Superior temporal gyrus (tissue), 1 donor: Measurements from ENCODE around the gene ZSWIM3.
"Not testable (repeated sequence)": the region's sequence is repeated elsewhere in the genome, so short reads cannot be mapped to it uniquely, and the experiment has no call there.

ENCODE experiments used
- DNase-seq: peaks from one replicate; pipeline ENCODE4 v3.0.0-alpha.2; 2016; ENCODE audit errors: extremely low spot score

ZSWIM3 gene

DNA sequence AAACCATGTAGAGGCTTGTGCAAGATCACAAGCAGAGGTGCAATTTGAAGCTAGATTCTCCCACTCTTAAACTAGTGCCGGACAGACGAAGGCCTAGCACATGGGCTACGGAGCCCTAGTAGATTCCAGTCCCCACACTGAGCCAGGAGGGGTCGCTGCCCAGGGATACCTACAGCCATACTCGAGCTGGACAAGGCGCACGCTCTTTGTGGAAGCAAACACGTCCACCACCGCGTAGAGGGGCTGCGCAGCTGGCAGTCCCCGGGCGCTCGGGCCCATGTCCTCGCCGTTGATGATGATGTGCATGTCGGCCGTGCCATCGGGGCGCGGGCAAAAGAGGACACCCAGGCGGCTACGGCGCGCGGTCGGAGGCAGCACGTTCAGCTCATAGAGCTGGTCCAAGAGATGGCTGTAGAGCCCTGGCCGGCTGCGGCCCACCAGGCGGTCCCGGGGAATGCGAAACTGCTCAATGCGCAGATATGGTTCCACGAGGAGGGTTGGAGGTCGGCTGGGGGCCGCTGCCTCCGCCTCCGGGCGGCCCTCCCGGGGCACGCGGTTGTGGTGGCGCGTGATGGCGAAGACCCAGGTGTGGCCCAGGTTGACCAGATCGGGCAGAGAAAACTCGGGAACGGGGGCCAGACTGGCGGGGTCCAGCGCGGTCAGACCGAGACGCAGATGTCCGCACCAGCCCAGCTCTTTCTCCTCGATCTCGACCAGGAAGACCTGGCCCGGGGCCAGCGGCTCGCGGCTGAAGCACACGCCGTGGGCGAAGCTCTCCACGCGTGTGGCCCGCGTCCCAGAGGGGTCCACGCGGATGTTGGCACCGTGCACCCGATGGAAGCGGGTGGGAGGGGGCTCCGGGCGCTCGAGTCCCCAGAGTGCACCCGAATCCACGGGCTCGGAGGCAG, 32.9 kb downstream of the ZSWIM3 start:
- peak; percentile 72 for DNase-seq

DNA sequence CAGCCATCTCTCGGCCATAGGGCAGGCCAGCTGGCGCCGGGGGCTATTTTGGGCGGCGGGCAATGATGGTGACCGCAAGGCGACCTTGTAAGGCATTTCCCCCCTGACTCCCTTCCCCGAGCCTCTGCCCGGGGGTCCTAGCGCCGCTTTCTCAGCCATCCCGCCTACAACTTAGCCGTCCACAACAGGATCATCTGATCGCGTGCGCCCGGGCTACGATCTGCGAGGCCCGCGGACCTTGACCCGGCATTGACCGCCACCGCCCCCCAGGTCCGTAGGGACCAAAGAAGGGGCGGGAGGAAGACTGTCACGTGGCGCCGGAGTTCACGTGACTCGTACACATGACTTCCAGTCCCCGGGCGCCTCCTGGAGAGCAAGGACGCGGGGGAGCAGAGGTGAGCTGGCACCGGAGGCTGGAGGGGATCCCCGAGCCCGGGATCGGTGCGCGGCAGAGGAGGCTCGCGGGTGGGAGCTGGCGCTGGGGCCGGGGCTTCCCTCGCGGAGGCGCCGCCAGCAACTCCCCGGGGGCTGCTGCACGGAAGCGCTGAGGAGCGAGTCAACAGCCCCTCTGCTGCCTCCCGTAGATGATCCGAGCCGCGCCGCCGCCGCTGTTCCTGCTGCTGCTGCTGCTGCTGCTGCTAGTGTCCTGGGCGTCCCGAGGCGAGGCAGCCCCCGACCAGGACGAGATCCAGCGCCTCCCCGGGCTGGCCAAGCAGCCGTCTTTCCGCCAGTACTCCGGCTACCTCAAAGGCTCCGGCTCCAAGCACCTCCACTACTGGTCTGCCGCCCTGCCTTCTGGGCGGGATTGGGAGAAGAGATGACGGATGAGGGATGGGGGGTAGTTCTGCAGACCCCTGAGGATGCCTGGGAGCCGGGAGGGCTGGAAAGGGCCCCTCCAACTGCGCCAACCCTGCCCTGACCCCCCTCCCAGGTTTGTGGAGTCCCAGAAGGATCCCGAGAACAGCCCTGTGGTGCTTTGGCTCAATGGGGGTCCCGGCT, 33.9 kb downstream of the ZSWIM3 start, which contains the start of the genes CTSA and NEURL2:
Gene CTSA (plus strand): TSS at position 351 of the 999 bp plus-strand sequence. CDS start 234 bp downstream, at position 585.
Gene NEURL2 (minus strand): TSS at position 224 of the 999 bp plus-strand sequence. CDS start 217 bp downstream, at position 7.
- peak; percentile 95 for DNase-seq

DNA sequence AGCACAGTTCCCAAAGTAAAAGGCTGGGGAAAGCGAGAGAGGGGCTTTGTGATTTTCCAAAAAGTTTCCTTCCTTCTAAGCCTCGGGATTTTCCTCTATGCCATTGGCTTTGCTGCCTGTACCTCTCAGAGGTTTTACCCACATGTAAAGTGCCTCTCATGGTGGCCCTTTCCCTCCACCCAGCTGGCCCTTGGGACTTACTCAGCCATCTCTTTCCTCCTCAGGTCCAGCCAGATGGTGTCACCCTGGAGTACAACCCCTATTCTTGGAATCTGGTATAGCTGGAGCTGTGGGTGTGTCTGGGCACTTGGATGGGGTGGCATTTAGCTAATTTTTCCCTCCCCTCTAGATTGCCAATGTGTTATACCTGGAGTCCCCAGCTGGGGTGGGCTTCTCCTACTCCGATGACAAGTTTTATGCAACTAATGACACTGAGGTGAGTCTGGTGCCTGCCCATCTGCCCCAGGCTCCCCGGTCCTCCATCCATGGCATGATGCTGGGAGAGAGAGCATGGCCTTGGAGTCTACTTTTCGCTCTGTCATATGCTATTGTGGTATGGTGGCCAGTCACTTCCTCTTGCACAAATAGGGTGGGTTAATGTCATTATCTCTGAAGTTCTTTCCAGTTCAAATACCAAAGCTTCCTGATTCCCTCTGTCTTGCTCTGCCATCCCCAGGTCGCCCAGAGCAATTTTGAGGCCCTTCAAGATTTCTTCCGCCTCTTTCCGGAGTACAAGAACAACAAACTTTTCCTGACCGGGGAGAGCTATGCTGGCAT, 34.8 kb downstream of the ZSWIM3 start:
- DNase-seq: no peak

DNA sequence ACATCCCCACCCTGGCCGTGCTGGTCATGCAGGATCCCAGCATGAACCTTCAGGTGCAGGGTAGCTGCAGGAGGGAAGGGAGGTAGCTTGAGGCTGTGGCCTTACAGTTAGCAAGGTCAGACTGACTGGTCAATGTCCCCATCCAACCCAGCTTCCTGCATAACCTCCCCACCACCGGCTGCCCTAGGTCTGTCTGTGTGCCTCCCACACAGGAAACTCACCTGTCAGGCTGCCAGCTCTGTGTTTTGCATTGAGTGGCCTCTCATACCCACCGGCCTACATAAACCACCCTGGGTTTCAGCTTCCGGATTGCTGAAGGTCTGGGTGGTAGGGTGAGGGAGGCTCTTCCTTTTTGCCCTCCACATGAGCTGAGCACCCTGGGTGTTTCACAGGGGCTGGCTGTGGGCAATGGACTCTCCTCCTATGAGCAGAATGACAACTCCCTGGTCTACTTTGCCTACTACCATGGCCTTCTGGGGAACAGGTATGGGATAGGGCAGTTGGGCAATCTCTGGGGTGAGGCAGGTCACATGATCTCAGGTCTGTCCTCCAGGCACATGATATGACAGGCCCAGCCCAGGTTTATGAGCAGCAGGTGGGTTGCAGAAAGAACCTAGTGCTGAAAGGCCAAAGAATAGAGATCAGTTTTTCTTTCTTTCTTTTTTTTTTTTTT, 35.5 kb downstream of the ZSWIM3 start:
- DNase-seq: no peak

DNA sequence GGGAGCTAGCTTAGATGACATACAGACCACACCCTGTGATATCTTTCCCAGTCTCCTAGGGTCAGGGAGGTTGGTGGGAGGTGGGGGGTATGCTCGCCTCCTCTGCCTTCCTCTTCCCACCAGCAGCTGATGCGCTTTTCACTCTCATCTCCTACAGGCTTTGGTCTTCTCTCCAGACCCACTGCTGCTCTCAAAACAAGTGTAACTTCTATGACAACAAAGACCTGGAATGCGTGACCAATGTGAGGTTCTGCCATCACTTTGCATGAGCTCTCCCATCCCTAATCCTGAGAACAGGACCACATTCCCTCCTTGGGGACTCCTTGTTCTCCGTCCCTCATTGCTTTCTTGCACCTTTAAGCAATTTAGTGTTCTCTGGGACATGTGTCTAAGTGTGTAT, 36.4 kb downstream of the ZSWIM3 start:
- no peak for DNase-seq

DNA sequence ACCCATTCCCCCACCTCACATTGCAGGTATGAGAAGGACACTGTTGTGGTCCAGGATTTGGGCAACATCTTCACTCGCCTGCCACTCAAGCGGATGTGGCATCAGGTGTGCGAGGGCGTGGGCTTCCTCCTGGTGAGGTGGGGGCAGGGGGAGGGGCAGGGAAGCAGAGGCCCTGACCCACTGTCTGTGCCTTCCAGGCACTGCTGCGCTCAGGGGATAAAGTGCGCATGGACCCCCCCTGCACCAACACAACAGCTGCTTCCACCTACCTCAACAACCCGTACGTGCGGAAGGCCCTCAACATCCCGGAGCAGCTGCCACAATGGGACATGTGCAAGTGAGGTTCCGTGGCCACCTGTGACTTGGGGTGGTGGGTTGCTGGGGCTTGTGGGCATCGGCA, 37.4 kb downstream of the ZSWIM3 start:
- no peak for DNase-seq

DNA sequence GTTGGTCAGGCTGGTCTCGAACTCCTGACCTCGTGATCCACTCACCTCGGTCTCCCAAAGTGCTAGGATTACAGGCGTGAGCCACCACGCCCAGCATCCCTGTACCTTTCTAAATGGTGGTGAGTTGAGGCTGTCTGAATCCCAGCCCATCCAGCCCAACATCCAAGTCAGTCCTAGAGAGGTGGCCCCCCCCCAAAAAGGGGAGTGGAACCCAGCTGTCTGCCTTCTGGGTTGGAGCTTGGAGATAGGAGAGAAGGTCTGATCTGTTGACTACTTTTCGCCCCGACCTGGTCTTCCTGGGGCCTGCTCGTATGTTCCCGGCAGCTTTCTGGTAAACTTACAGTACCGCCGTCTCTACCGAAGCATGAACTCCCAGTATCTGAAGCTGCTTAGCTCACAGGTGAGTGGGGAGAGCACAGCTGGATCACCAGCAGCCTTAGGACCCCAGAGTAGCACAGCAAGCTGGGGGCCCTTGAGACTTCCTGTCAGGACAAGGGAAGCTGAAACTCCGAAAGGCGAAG, 39.3 kb downstream of the ZSWIM3 start:
- no peak for DNase-seq

DNA sequence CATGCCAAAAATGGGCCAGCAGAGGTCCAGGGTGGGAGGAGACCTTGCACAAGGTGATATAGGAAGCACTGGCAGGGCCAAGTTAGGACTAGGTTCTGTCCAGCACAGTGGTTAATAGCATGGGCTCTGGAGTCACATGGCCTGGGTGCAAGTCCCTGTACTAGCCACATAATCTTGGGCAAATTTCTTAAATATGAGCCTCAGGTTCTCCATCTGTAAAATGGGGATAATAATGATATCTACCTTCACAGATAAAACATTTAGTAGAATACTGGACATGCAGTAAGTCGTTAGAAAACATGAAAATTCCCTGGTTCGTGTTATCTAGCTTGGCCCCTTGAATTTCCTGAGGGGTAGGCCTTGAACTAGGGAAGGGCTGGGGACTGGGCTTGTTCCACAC, 39.9 kb downstream of the ZSWIM3 start:
- DNase-seq: no peak

DNA sequence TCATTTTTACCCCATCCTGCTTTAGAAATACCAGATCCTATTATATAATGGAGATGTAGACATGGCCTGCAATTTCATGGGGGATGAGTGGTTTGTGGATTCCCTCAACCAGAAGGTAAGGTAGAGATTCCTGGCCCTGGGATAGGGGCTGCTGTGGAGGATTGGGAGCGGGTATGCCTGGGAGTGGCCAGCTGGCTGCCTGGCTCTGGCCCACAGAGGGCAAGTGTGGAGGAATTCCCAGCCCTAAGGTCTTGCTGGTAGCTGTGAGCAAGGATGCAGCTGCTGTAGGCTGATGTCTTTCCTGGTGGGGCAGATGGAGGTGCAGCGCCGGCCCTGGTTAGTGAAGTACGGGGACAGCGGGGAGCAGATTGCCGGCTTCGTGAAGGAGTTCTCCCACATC, 40.3 kb downstream of the ZSWIM3 start:
- DNase-seq: no peak

DNA sequence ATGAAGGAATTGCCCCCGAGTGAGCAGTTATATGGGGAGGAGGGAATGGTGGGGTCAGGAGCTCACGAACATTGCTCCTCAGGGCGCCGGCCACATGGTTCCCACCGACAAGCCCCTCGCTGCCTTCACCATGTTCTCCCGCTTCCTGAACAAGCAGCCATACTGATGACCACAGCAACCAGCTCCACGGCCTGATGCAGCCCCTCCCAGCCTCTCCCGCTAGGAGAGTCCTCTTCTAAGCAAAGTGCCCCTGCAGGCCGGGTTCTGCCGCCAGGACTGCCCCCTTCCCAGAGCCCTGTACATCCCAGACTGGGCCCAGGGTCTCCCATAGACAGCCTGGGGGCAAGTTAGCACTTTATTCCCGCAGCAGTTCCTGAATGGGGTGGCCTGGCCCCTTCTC, 40.9 kb downstream of the ZSWIM3 start:
- no peak for DNase-seq

DNA sequence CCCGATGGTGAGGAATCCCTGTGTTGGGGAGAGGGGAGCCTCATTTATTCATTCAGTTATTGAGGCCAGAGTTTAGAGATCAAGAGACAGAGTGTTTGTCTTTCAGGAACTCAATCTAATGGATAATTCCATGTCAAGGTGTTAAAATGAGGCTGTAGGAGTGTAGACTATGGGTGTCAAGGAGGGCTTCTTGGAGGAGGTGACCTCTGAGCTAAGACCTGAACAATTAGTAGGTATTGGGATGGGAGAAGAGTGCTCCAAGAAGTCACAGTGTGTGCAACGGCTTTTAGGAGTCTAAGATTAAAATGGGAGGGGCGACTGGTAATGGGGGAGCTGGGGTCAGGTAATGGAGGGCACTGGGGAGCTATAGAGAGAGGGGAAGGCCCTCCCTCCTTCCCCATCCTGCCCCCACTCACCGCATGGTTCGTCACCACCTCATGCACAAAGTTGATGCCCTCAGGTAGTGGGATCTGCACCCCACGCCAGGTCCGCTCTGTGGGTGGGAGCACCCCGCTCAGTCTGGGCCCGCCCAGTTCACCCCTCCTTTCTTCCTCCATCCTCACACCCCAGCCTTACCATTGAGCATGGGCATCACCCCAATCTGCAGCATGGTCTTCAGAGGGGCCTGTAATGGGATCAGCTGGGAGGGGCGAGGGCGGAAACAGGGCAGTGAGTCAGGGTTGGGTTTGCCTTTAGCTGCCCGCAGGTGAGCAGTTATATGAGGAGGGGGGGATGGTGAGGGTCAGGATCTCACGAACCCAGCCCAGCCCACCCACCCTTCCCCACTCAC, 41.8 kb downstream of the ZSWIM3 start:
- DNase-seq: no peak

DNA sequence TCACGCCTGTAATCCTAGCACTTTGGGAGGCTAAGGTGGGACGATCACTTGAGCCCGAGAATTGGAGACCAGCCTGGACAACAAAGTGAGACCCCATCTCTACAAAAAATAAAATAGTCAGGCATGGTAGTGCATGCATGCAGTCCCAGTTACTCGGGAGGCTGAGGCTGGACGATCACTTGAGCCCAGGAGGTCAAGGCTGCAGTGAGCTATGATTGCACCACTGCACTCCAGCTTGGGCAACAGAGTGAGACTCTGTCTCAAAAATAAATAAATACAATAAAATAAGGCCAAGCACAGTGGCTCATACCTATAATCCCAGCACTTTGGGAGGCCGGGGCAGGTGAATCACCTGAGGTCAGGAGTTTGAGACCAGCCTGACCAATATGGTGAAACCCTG, 43.9 kb downstream of the ZSWIM3 start:
- not testable (repeated sequence) for DNase-seq

DNA sequence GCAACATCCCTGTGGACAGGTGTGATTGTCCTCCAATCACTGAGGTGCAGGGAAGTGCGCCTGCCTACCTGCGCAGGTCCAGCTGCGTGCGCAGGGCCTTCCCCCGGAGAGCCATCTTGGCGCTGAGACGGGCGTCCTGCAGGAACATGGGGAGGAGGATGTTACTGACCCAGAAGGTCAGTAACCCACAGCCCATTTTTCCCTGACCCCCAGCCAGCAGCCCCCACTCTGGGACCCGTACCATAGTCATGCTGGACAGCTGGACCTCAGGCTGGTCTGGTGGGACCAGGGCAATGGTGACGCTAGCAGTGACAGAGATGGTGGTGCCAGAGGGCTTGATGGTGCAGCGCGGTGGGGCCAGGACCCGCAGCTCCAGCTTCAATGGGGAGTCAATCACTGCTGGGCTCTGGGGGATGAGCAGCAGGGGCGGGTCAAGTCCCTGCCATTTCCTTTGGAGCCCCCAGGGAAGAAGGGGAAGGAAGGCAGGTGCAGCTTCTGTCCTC, 44.8 kb downstream of the ZSWIM3 start:
- no peak for DNase-seq

DNA sequence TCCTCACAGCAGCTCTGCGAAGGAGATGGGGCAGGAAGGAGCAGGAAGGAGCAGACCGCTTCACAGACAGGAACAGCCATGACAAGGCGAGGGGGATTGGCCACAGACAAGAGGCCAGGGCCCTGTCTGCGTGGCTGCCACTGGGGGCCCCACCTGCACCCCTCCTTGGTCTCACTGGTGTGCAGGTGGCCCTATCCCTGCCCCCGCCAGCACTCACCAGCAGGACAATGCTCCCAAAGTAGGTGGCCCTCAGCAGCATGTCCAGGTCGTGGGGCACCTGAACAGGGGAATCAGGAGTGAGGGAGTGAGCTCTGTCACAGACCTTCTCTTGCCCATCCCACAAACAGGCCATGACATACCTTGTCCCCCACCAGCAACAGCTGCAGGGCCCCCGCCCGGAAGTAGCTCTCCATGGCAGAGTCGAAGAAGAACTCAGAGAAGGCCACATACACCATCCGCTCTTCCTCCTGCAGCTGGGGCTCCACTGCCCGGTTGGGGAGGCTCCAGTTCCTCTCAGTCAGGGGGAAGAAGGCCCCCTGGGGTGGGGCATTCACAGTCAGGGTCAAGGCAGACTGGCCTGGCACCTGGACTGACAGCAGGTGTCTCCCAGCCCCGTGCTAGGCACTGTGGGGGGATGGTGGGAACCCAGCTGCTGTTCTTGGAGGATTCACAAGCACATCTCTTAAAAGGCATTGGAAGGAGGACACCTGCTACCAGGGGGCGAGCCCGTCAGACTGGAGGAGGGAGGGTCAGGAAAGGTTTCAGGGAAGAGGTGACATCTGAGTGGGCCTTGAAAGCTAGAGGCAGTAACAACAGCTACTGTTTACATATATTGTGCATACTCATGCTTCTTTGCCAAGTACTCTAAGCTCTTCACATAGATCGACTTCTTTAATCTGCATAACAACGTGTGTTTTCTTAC, 47.4 kb downstream of the ZSWIM3 start:
- DNase-seq: no peak

DNA sequence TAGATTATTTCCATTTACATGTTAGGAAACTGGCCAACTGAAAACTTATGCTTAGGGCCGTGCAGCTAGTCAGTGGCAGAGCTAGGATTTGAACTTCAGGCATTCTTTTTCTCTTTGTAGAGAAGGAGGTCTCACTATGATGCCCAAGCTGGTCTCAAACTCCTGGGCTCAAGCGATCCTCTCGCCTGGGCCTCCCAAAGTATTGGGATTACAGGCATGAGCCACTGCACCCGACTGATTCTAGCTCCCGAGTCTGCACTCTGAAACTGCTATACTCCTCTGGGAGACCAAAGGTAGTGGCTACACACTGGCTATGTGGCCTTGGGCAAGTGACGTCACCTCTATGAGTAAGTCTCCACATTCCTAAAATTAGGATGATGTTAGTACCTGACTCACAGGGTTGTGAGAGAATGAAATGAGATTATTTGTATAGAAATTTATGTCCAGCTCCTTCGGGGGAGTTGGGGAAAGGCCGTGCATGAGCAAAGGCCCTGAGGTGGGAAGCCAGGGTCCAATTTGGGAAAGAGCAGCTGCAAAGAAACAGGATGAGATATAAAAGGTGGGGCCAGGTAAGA, 48.2 kb downstream of the ZSWIM3 start:
- no peak for DNase-seq

DNA sequence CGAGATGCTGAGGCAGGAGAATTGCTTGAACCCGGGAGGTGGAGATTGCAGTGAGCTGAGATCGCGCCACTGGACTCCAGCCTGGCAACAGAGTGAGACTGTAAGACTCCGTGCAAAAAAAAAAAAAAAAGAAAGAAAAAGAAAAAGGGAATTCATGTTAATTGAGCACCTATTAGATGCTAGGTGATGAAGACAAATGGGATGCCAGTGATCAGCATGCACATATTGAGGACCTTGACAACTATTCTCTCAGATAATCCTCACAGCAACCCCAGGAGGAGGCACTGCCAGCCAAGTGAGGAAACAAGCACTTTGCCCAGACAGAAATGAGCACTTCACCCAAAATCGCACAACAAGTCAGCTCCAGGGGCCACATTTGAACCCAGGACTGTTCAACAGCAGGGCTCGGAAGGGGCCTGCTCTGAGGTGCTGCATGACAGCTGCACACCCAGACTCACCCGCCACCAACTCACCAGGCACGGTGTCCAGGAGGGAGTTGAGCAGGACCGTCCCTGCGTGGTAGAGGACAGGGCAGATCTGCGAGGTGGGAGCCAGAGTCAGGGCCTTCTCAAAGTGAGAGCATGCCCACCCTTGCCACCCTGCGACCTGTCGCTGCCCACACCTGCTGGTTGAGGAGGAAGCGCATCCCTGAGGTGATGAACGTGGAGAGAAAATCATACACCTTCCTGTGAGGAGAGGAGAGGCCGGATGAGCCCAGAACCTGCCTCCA, 50.0 kb downstream of the ZSWIM3 start:
- DNase-seq: no peak

DNA sequence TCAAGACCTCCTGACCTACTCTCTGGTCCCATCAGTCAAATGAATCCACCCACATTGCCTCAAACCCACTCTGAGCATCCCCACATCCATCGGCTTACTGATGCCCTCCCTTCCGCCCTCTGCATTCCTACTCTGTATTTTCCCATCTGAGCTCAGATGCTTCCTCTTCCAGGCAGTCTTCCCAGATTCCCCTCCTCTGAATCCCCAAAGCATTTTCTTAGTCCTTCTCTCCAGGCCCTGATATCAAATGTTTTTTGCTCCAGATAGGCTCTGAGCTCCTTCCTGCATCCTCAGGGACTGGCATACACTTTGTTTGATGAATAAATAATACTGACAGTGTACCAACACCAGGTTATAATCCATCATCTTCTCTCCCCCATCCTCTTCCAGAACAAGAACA, 50.7 kb downstream of the ZSWIM3 start:
- DNase-seq: no peak
